OCI-LY1 (cell line): ENCODE data around the gene USPL1.

Experiments used
- H2AFZ ChIP-seq: fragments of 200-600 bp; sonication (generic), shearing (Covaris generic); 2 replicates; pipeline ENCODE4 v1.6.0; 2014; ENCODE audit warnings: antibody characterized with exemption, mild to moderate bottlenecking, low read length
- H3F3A ChIP-seq: fragments of 200-600 bp; sonication (generic), shearing (Covaris generic); 2 replicates; pipeline ENCODE4 v1.6.0; 2014; ENCODE audit warnings: mild to moderate bottlenecking, antibody characterized with exemption, low read length, moderate library complexity; ENCODE audit not compliant: insufficient read depth
- H3K27ac ChIP-seq: fragments of 200-600 bp; sonication (generic); 2 replicates; pipeline ENCODE4 v1.5.1; 2014; ENCODE audit warnings: low read length, mixed run types, mild to moderate bottlenecking, low read depth; ENCODE audit not compliant: poor library complexity, severe bottlenecking
- H3K27me3 ChIP-seq: fragments of 200-600 bp; sonication (generic); 2 replicates; pipeline ENCODE4 v1.6.0; 2014; ENCODE audit warnings: antibody characterized with exemption, mild to moderate bottlenecking, low read length, moderate library complexity; ENCODE audit not compliant: insufficient read depth
- H3K36me3 ChIP-seq: fragments of 200-600 bp; sonication (generic); 2 replicates; pipeline ENCODE4 v1.6.1; 2014; ENCODE audit warnings: mild to moderate bottlenecking, antibody characterized with exemption, low read length, moderate library complexity, mixed read lengths; ENCODE audit not compliant: insufficient read depth
- H3K4me1 ChIP-seq: fragments of 200-600 bp; sonication (generic); 2 replicates; pipeline ENCODE4 v1.5.1; 2014; ENCODE audit warnings: mild to moderate bottlenecking, low read length, moderate library complexity; ENCODE audit not compliant: insufficient read depth, severe bottlenecking
- H3K4me2 ChIP-seq: fragments of 200-600 bp; sonication (generic), shearing (Covaris generic); 2 replicates; pipeline ENCODE4 v1.6.1; 2014; ENCODE audit warnings: low read length
- H3K4me3 ChIP-seq: fragments of 200-600 bp; sonication (generic); 2 replicates; pipeline ENCODE4 v1.5.1; 2014; ENCODE audit warnings: low read length, low read depth, mild to moderate bottlenecking, mixed read lengths; ENCODE audit not compliant: poor library complexity, severe bottlenecking
- H3K79me2 ChIP-seq: fragments of 200-600 bp; shearing (Covaris generic); 2 replicates; pipeline ENCODE4 v1.6.1; 2016; ENCODE audit warnings: mixed run types, low read length, mixed read lengths; ENCODE audit not compliant: insufficient read depth
- H3K9ac ChIP-seq: fragments of 200-600 bp; sonication (generic), shearing (Covaris generic); 2 replicates; pipeline ENCODE4 v1.6.1; 2014; ENCODE audit warnings: mild to moderate bottlenecking, low read length, mixed read lengths
- H3K9me2 ChIP-seq: fragments of 200-600 bp; sonication (generic), shearing (Covaris generic); 2 replicates; pipeline ENCODE4 v1.6.1; 2014; ENCODE audit warnings: low read depth, mild to moderate bottlenecking, low read length, mixed read lengths
- H3K9me3 ChIP-seq: fragments of 200-600 bp; shearing (Covaris generic); 2 replicates; pipeline ENCODE4 v1.6.1; 2014; ENCODE audit warnings: low read length, mixed read lengths
- H4K20me1 ChIP-seq: fragments of 200-600 bp; sonication (generic), shearing (Covaris generic); 2 replicates; pipeline ENCODE4 v1.6.0; 2016; ENCODE audit warnings: mild to moderate bottlenecking, low read length; ENCODE audit not compliant: insufficient read depth
- CTCF ChIP-seq: fragments of 200-600 bp; sonication (generic), shearing (Covaris generic); IDR thresholded peaks from 2 replicates; pipeline ENCODE4 v1.5.1; 2017; ENCODE audit warnings: mild to moderate bottlenecking, antibody characterized with exemption, low read length, moderate library complexity, mixed read lengths
- EZH2 ChIP-seq: fragments of 200-600 bp; sonication (generic), shearing (Covaris generic); IDR thresholded peaks from 2 replicates; pipeline ENCODE4 v1.8.0; 2017; ENCODE audit warnings: borderline replicate concordance, mixed run types, mild to moderate bottlenecking, antibody characterized with exemption, low read length, moderate library complexity, mixed read lengths

USPL1 gene

DNA sequence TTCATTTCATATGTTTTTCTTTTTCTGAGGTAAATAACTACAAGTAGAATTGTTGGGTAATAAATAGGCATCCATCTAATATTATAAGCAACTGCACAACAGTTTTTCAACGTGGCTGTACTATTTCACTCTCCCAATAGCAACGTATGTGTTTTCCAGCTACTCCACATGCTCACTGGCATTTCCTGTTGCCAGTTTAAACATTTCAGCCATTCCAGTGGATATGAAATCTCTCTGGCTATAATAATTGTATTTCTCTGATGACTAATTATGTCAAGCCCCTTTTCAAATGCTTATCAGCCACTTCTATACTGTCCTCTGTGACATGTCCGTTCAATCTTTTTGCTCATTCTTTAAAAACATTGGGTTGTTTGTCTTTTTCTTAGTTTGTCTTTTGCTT lies 90.8 kb downstream of the USPL1 start:
- Histone ChIP-seq H3K4me2 (no peak overlapping the region), H3K27me3 (0 out of 2 replicates have a peak, but pooled peaks cover 4% of the 10 kb centered on the region), H3K9ac (no peak overlapping the region), H4K20me1 (no peaks in the 10 kb centered on the region), H3F3A (no peaks in the 10 kb centered on the region), H3K27ac (no peak overlapping the region), H3K36me3 (no peaks in the 10 kb centered on the region), H3K9me2 (no peaks in the 10 kb centered on the region), H2AFZ (no peak overlapping the region), H3K4me1 (no peaks in the 10 kb centered on the region), H3K79me2 (no peaks in the 10 kb centered on the region), H3K9me3 (no peaks in the 10 kb centered on the region), H3K4me3 (no peak overlapping the region)
- TF ChIP-seq CTCF: no peak
- no peak for TF ChIP-seq EZH2
